BLaER1 (cell line): ENCODE data around the gene EHBP1L1.
A peak's percentile ranks its signal among the peaks of the same experiment; 100 is the strongest.
"Not testable (repeated sequence)": the region's sequence is repeated elsewhere in the genome, so short reads cannot be mapped to it uniquely, and the experiment has no call there.

Source experiments
- H3K27ac ChIP-seq: shearing (Covaris generic); formaldehyde crosslinking; 2 replicates; pipeline ENCODE4 v1.8.1; 2022
- H3K27me3 ChIP-seq: shearing (Covaris generic); formaldehyde crosslinking; 2 replicates; pipeline ENCODE4 v1.8.1; 2022
- H3K36me3 ChIP-seq: shearing (Covaris generic); formaldehyde crosslinking; 2 replicates; pipeline ENCODE4 v1.8.1; 2022
- H3K4me1 ChIP-seq: shearing (Covaris generic); formaldehyde crosslinking; 2 replicates; pipeline ENCODE4 v1.8.1; 2022
- H3K4me2 ChIP-seq: shearing (Covaris generic); formaldehyde crosslinking; 2 replicates; pipeline ENCODE4 v1.8.1; 2022
- H3K4me3 ChIP-seq: shearing (Covaris generic); formaldehyde crosslinking; 2 replicates; pipeline ENCODE4 v1.8.1; 2022
- H3K9ac ChIP-seq: shearing (Covaris generic); formaldehyde crosslinking; 2 replicates; pipeline ENCODE4 v1.8.1; 2022
- H3K9me3 ChIP-seq: shearing (Covaris generic); formaldehyde crosslinking; 2 replicates; pipeline ENCODE4 v1.8.1; 2022
- H4K20me1 ChIP-seq: shearing (Covaris generic); formaldehyde crosslinking; 2 replicates; pipeline ENCODE4 v1.8.1; 2022
- Cebpa-rat ChIP-seq: shearing (Covaris generic); IDR thresholded peaks from 2 replicates; pipeline ENCODE4 v1.8.1; 2022

The EHBP1L1 gene

GRCh38 chr11:65559951-65560537 is 15.8 kb upstream of the EHBP1L1 start:
- no peaks in the 10 kb centered on the region for H3K9me3 ChIP-seq
- H3K36me3 ChIP-seq: no peaks in the 10 kb centered on the region
- peak overlapping the region; percentile 98 for H3K4me2 ChIP-seq
- no peaks in the 10 kb centered on the region for H4K20me1 ChIP-seq
- peak overlapping the region; percentile 89; the same call in 1 of the 2 replicates for H3K9ac ChIP-seq
- peak overlapping the region; percentile 96; the same call in 1 of the 2 replicates for H3K27ac ChIP-seq
- H3K4me1 ChIP-seq: peaks cover 76% of the 10 kb centered on the region
- no peaks in the 10 kb centered on the region for H3K27me3 ChIP-seq
- H3K4me3 ChIP-seq: no peak overlapping the region
- no peak for TF ChIP-seq Cebpa-rat

GRCh38 chr11:65560555-65561418 is 15.1 kb upstream of the EHBP1L1 start:
- Histone ChIP-seq H3K27ac (peak overlapping the region; percentile 96; the same call in 1 of the 2 replicates), H3K4me2 (peak overlapping the region; percentile 98), H4K20me1 (no peaks in the 10 kb centered on the region), H3K9me3 (no peaks in the 10 kb centered on the region), H3K4me3 (no peak overlapping the region), H3K4me1 (peaks cover 76% of the 10 kb centered on the region), H3K9ac (peak overlapping the region; percentile 5; the same call in 1 of the 2 replicates), H3K27me3 (no peaks in the 10 kb centered on the region), H3K36me3 (no peaks in the 10 kb centered on the region)
- TF ChIP-seq Cebpa-rat: no peak

GRCh38 chr11:65562020-65562419 is 13.8 kb upstream of the EHBP1L1 start:
- Histone ChIP-seq H3K9ac (no peak overlapping the region), H3K4me1 (peaks cover 76% of the 10 kb centered on the region), H3K4me2 (no peak overlapping the region), H3K36me3 (no peaks in the 10 kb centered on the region), H3K27ac (no peak overlapping the region), H3K4me3 (no peak overlapping the region), H4K20me1 (no peaks in the 10 kb centered on the region), H3K9me3 (no peaks in the 10 kb centered on the region), H3K27me3 (no peaks in the 10 kb centered on the region)
- TF ChIP-seq Cebpa-rat: no peak

- Histone ChIP-seq H3K9ac (no peak overlapping the region), H3K36me3 (no peaks in the 10 kb centered on the region), H3K9me3 (no peaks in the 10 kb centered on the region), H3K4me2 (no peak overlapping the region), H3K27me3 (no peaks in the 10 kb centered on the region), H3K27ac (no peak overlapping the region), H4K20me1 (no peaks in the 10 kb centered on the region), H3K4me1 (peaks cover 79% of the 10 kb centered on the region), H3K4me3 (no peak overlapping the region)
- no peak for TF ChIP-seq Cebpa-rat
These were observed 13.1 kb upstream of the EHBP1L1 start for GRCh38 chr11:65562788-65563187.

GRCh38 chr11:65563601-65564000 is 12.3 kb upstream of the EHBP1L1 start:
- no peak for TF ChIP-seq Cebpa-rat
- H3K9me3 ChIP-seq: no peaks in the 10 kb centered on the region
- peaks cover 86% of the 10 kb centered on the region for H3K4me1 ChIP-seq
- no peak overlapping the region for H3K4me3 ChIP-seq
- H3K27me3 ChIP-seq: no peaks in the 10 kb centered on the region
- no peak overlapping the region for H3K9ac ChIP-seq
- H3K27ac ChIP-seq: no peak overlapping the region
- H4K20me1 ChIP-seq: no peaks in the 10 kb centered on the region
- H3K36me3 ChIP-seq: no peaks in the 10 kb centered on the region
- no peak overlapping the region for H3K4me2 ChIP-seq

- H3K4me3 ChIP-seq, H3K27me3 ChIP-seq, H3K9me3 ChIP-seq, H4K20me1 ChIP-seq, H3K36me3 ChIP-seq: not testable (repeated sequence)
- Histone ChIP-seq H3K9ac (peak overlapping the region; percentile 42; the same call in 1 of the 2 replicates), H3K4me1 (peaks cover 80% of the 10 kb centered on the region), H3K27ac (peak overlapping the region; percentile 80), H3K4me2 (peak overlapping the region; percentile 94)
These were observed 10.8 kb upstream of the EHBP1L1 start for GRCh38 chr11:65564879-65565559.

GRCh38 chr11:65565624-65566453 is 10.0 kb upstream of the EHBP1L1 start:
- Histone ChIP-seq H3K27me3 (no peaks in the 10 kb centered on the region), H3K4me2 (peak overlapping the region; percentile 94), H3K9ac (peak overlapping the region; percentile 42), H3K9me3 (no peaks in the 10 kb centered on the region), H3K4me3 (no peak overlapping the region), H3K36me3 (no peaks in the 10 kb centered on the region), H4K20me1 (peaks cover 4% of the 10 kb centered on the region), H3K27ac (peak overlapping the region; percentile 80), H3K4me1 (peaks cover 73% of the 10 kb centered on the region)
- TF ChIP-seq Cebpa-rat: no peak

GRCh38 chr11:65569164-65569972 is 6.5 kb upstream of the EHBP1L1 start:
- Histone ChIP-seq H3K9ac (peak overlapping the region; percentile 98), H3K27me3 (no peaks in the 10 kb centered on the region), H3K27ac (peak overlapping the region; percentile 85), H3K9me3 (no peaks in the 10 kb centered on the region), H3K4me2 (peak overlapping the region; percentile 94), H3K4me1 (peaks cover 72% of the 10 kb centered on the region), H4K20me1 (peaks cover 32% of the 10 kb centered on the region), H3K36me3 (no peaks in the 10 kb centered on the region; the same call in 1 of the 2 replicates), H3K4me3 (peak overlapping the region; percentile 90)
- TF ChIP-seq Cebpa-rat: no peak
